ENCODE results near the gene STK26.

The STK26 gene

GRCh38 chrX:132017431-132018185, 5.5 kb upstream of the STK26 start:
- H3K4me3 ChIP-seq (ENCODE audit: control insufficient read depth in 1 of 7, extremely low read depth in 1 of 7, insufficient read depth in 4 of 7, low read depth in 2 of 7, low read length in 6 of 7), result peak overlapping the region in 3 of 7 experiments; percentile 10 to 44 (median 39)
- H3K27ac ChIP-seq (ENCODE audit: insufficient read depth in 1 of 2, low read depth in 1 of 2, low read length in 2 of 2, poor library complexity in 1 of 2, severe bottlenecking in 2 of 2), result peak overlapping the region; percentile 46 to 78

GRCh38 chrX:132022198-132022966, 720 bp upstream of the STK26 start:
- Histone ChIP-seq H3K4me1 (ENCODE audit: control extremely low read depth in 1 of 4, control insufficient read depth in 4 of 4, insufficient read depth in 4 of 4, low read length in 3 of 4) (peaks cover 13 to 52% (median 24%) of the 10 kb centered on the region in 4 experiments), H3K36me3 (ENCODE audit: control insufficient read depth in 4 of 4, insufficient read depth in 4 of 4, low read length in 3 of 4) (no peaks in the 10 kb centered on the region), H3K9me3 (ENCODE audit: control extremely low read depth in 1 of 5, control insufficient read depth in 4 of 5, insufficient read depth in 2 of 5, low read depth in 1 of 5, low read length in 4 of 5) (peaks cover 0 to 4% (median 0%) of the 10 kb centered on the region in 5 experiments), H3K27ac (ENCODE audit: insufficient read depth in 1 of 2, low read depth in 1 of 2, low read length in 2 of 2, poor library complexity in 1 of 2, severe bottlenecking in 2 of 2) (peak overlapping the region; percentile 43 to 88), H3K27me3 (replicated peaks in 2 of 5; ENCODE audit: control insufficient read depth in 4 of 5, insufficient read depth in 5 of 5, low read length in 4 of 5) (peaks cover 0 to 25% (median 0%) of the 10 kb centered on the region in 5 experiments), H3K4me3 (ENCODE audit: control insufficient read depth in 1 of 7, extremely low read depth in 1 of 7, insufficient read depth in 4 of 7, low read depth in 2 of 7, low read length in 6 of 7) (peak overlapping the region; percentile 73 to 92 (median 81))
- WGBS (ENCODE audit: insufficient coverage), result 28% methylated on average over 19 of the region's 24 CpGs
- ChIA-PET CTCF (interaction anchor here (0.8 to 1.1 kb wide), 5 partner anchors 13 to 49 kb away, joined by 4 read pairs; no protein-coding TSS in a partner anchor), POLR2A (interaction anchor here (0.7 kb wide), 1 partner anchor 17 kb away, joined by 3 read pairs; no protein-coding TSS in a partner anchor)
- DNase-seq, result peak in 2 of 3 donors; percentile 39 to 52

More at GRCh38 chrX:132017431-132018185, 5.5 kb upstream of the STK26 start:
- Histone ChIP-seq H3K36me3 (ENCODE audit: control insufficient read depth in 4 of 4, insufficient read depth in 4 of 4, low read length in 3 of 4) (no peaks in the 10 kb centered on the region), H3K4me1 (ENCODE audit: control extremely low read depth in 1 of 4, control insufficient read depth in 4 of 4, insufficient read depth in 4 of 4, low read length in 3 of 4) (peaks cover 21 to 54% (median 37%) of the 10 kb centered on the region in 4 experiments), H3K27me3 (replicated peaks in 2 of 5; ENCODE audit: control insufficient read depth in 4 of 5, insufficient read depth in 5 of 5, low read length in 4 of 5) (peaks cover 0 to 13% (median 0%) of the 10 kb centered on the region in 5 experiments), H3K9me3 (ENCODE audit: control extremely low read depth in 1 of 5, control insufficient read depth in 4 of 5, insufficient read depth in 2 of 5, low read depth in 1 of 5, low read length in 4 of 5) (no peaks in the 10 kb centered on the region)
- WGBS (ENCODE audit: insufficient coverage), result no CpG with 5 or more reads among the region's 1 CpG
- ChIA-PET CTCF (interaction anchor here (1.3 to 1.5 kb wide), 2 partner anchors 16 to 18 kb away, joined by 3 read pairs; no protein-coding TSS in a partner anchor), POLR2A (interaction anchor here (0.6 kb wide), 1 partner anchor 41 kb away, joined by 3 read pairs; no protein-coding TSS in a partner anchor)
- peak; percentile 22 to 70 (median 55) for DNase-seq

GRCh38 chrX:132023896-132024386, 839 bp downstream of the STK26 start:
- ChIA-PET POLR2A (interaction anchor here (1.0 kb wide), 1 partner anchor 202 kb away, joined by 3 read pairs; no protein-coding TSS in a partner anchor), CTCF (interaction anchor here (0.6 to 1.1 kb wide), 3 partner anchors 9 to 182 kb away, joined by 3 to 4 read pairs (median 3); no protein-coding TSS in a partner anchor)
- H3K9me3 ChIP-seq (ENCODE audit: control extremely low read depth in 1 of 5, control insufficient read depth in 4 of 5, insufficient read depth in 2 of 5, low read depth in 1 of 5, low read length in 4 of 5), result peaks cover 0 to 4% (median 0%) of the 10 kb centered on the region in 5 experiments
- H3K27ac ChIP-seq (ENCODE audit: insufficient read depth in 1 of 2, low read depth in 1 of 2, low read length in 2 of 2, poor library complexity in 1 of 2, severe bottlenecking in 2 of 2), result peak overlapping the region; percentile 54 to 88
- 28% methylated on average over 6 of the region's 16 CpGs for WGBS (ENCODE audit: insufficient coverage)
- peaks cover 7 to 40% (median 17%) of the 10 kb centered on the region in 4 experiments for H3K4me1 ChIP-seq (ENCODE audit: control extremely low read depth in 1 of 4, control insufficient read depth in 4 of 4, insufficient read depth in 4 of 4, low read length in 3 of 4)
- H3K4me3 ChIP-seq (ENCODE audit: control insufficient read depth in 1 of 7, extremely low read depth in 1 of 7, insufficient read depth in 4 of 7, low read depth in 2 of 7, low read length in 6 of 7), result peak overlapping the region; percentile 73 to 92 (median 81)
- DNase-seq, result peak; percentile 41 to 69 (median 63)
- peaks cover 0 to 20% (median 0%) of the 10 kb centered on the region in 5 experiments for H3K27me3 ChIP-seq (replicated peaks in 2 of 5; ENCODE audit: control insufficient read depth in 4 of 5, insufficient read depth in 5 of 5, low read length in 4 of 5)
- H3K36me3 ChIP-seq (ENCODE audit: control insufficient read depth in 4 of 4, insufficient read depth in 4 of 4, low read length in 3 of 4), result peaks cover 0 to 3% (median under 1%) of the 10 kb centered on the region in 4 experiments

GRCh38 chrX:132025041-132025440, 1.9 kb downstream of the STK26 start:
- Histone ChIP-seq H3K4me3 (ENCODE audit: control insufficient read depth in 1 of 7, extremely low read depth in 1 of 7, insufficient read depth in 4 of 7, low read depth in 2 of 7, low read length in 6 of 7) (peak overlapping the region in 6 of 7 experiments; percentile 73 to 89 (median 80)), H3K36me3 (ENCODE audit: control insufficient read depth in 4 of 4, insufficient read depth in 4 of 4, low read length in 3 of 4) (peaks cover 0 to 3% (median under 1%) of the 10 kb centered on the region in 4 experiments), H3K4me1 (ENCODE audit: control extremely low read depth in 1 of 4, control insufficient read depth in 4 of 4, insufficient read depth in 4 of 4, low read length in 3 of 4) (peaks cover 10 to 42% (median 15%) of the 10 kb centered on the region in 4 experiments), H3K27me3 (replicated peaks in 2 of 5; ENCODE audit: control insufficient read depth in 4 of 5, insufficient read depth in 5 of 5, low read length in 4 of 5) (peaks cover 0 to 20% (median 0%) of the 10 kb centered on the region in 5 experiments), H3K9me3 (ENCODE audit: control extremely low read depth in 1 of 5, control insufficient read depth in 4 of 5, insufficient read depth in 2 of 5, low read depth in 1 of 5, low read length in 4 of 5) (peaks cover 0 to 4% (median 0%) of the 10 kb centered on the region in 5 experiments), H3K27ac (ENCODE audit: insufficient read depth in 1 of 2, low read depth in 1 of 2, low read length in 2 of 2, poor library complexity in 1 of 2, severe bottlenecking in 2 of 2) (peak overlapping the region in 1 of 2 experiments; percentile 88)
- POLR2A ChIA-PET, result no interaction called here
- DNase-seq, result peak in 2 of 3 donors; percentile 31 to 49
- 22% methylated on average over 8 of the region's 8 CpGs for WGBS (ENCODE audit: insufficient coverage)
- CTCF ChIA-PET, result no interaction called here

GRCh38 chrX:132030264-132030663, 7.2 kb downstream of the STK26 start:
- Histone ChIP-seq H3K27me3 (replicated peaks in 2 of 5; ENCODE audit: control insufficient read depth in 4 of 5, insufficient read depth in 5 of 5, low read length in 4 of 5) (peaks cover 0 to 5% (median 0%) of the 10 kb centered on the region in 5 experiments), H3K9me3 (ENCODE audit: control extremely low read depth in 1 of 5, control insufficient read depth in 4 of 5, insufficient read depth in 2 of 5, low read depth in 1 of 5, low read length in 4 of 5) (no peaks in the 10 kb centered on the region), H3K4me3 (ENCODE audit: control insufficient read depth in 1 of 7, extremely low read depth in 1 of 7, insufficient read depth in 4 of 7, low read depth in 2 of 7, low read length in 6 of 7) (no peak overlapping the region), H3K27ac (ENCODE audit: insufficient read depth in 1 of 2, low read depth in 1 of 2, low read length in 2 of 2, poor library complexity in 1 of 2, severe bottlenecking in 2 of 2) (no peak overlapping the region), H3K36me3 (ENCODE audit: control insufficient read depth in 4 of 4, insufficient read depth in 4 of 4, low read length in 3 of 4) (peaks cover 0 to 3% (median under 1%) of the 10 kb centered on the region in 4 experiments), H3K4me1 (ENCODE audit: control extremely low read depth in 1 of 4, control insufficient read depth in 4 of 4, insufficient read depth in 4 of 4, low read length in 3 of 4) (peaks cover 3 to 44% (median 15%) of the 10 kb centered on the region in 4 experiments)
- CTCF ChIA-PET, result no interaction called here
- POLR2A ChIA-PET, result no interaction called here
- DNase-seq, result no peak

- ChIA-PET POLR2A (no interaction called here), CTCF (interaction anchor here (0.8 to 2.0 kb wide), 3 partner anchors 8 to 46 kb away, joined by 3 to 4 read pairs (median 3); no protein-coding TSS in a partner anchor)
- H3K4me1 ChIP-seq (ENCODE audit: control extremely low read depth in 1 of 4, control insufficient read depth in 4 of 4, insufficient read depth in 4 of 4, low read length in 3 of 4), result peaks cover 3 to 39% (median 17%) of the 10 kb centered on the region in 4 experiments
- peaks cover 0 to 5% (median 0%) of the 10 kb centered on the region in 5 experiments for H3K27me3 ChIP-seq (replicated peaks in 2 of 5; ENCODE audit: control insufficient read depth in 4 of 5, insufficient read depth in 5 of 5, low read length in 4 of 5)
- no peak for DNase-seq
- no peaks in the 10 kb centered on the region for H3K9me3 ChIP-seq (ENCODE audit: control extremely low read depth in 1 of 5, control insufficient read depth in 4 of 5, insufficient read depth in 2 of 5, low read depth in 1 of 5, low read length in 4 of 5)
- H3K36me3 ChIP-seq (ENCODE audit: control insufficient read depth in 4 of 4, insufficient read depth in 4 of 4, low read length in 3 of 4), result peaks cover 0 to 3% (median under 1%) of the 10 kb centered on the region in 4 experiments
- WGBS (ENCODE audit: insufficient coverage), result 44% methylated on average over 3 of the region's 4 CpGs
- H3K4me3 ChIP-seq (ENCODE audit: control insufficient read depth in 1 of 7, extremely low read depth in 1 of 7, insufficient read depth in 4 of 7, low read depth in 2 of 7, low read length in 6 of 7), result no peak overlapping the region
- no peak overlapping the region for H3K27ac ChIP-seq (ENCODE audit: insufficient read depth in 1 of 2, low read depth in 1 of 2, low read length in 2 of 2, poor library complexity in 1 of 2, severe bottlenecking in 2 of 2)
Observed at GRCh38 chrX:132031867-132032266, 8.8 kb downstream of the STK26 start.

Measured in common myeloid progenitor, CD34-positive (primary cell).